NCI-H2227 (cell line): ENCODE data around the gene TBL1X.
"Not testable (repeated sequence)": the region's sequence is repeated elsewhere in the genome, so short reads cannot be mapped to it uniquely, and the experiment has no call there.

Source experiments
- DNase-seq: peaks from one replicate; lab custom pipeline; 2025; ENCODE audit not compliant: unreplicated experiment; lab: John Stamatoyannopoulos, UW

Gene TBL1X

DNA sequence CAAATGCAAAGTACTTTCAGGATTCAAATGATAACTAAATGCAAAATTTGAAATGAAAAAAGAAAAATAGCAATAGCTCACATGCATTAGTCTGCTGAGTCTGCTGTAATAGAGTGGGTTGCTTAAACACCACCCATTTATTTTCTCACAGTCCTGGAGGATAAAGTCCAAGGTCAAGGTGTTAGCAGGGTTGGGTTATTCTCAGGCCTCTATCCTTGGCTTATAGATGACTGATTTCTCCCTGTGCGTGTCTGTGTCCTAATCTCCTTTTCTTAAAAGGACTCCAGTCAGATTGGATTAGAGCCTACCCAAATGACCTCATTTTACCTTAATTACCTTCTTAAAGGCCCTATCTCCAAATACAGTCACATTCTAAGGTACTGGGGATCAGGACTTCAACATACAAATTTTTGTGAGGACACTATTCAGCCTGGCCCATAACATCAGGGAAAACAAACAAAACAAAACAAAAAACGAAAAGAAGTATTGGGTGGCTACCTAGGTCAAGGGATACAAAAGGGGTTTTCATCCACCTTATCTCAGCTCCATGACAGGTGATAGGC, 6.3 kb upstream of the TBL1X start:
- DNase-seq = no peak

DNA sequence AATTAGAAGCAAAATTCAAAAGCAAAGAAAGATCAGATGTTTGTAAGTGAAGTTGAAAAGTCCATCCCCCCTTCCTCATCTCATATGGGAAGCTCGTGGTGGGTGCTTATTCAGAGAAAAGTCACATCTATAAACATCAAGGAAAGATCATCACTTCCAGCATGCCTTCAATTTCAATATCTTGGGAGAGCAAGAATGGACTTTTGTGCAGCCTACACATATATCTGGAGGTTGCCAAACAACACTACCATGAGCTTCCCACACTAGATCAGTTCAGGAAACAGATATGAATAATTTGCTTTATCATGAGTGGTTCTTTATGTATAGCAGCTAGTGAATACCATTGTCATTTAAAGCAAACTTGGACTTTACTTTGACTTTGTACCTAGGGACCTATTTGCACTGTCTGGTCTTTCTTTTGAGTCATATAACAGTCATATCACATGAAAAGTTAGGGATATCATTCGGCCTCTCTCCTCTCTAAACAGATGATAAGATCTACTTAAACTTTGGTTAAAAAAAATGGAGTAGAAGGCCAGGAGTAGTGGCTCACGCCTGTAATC, 5.6 kb upstream of the TBL1X start:
- no peak for DNase-seq

DNA sequence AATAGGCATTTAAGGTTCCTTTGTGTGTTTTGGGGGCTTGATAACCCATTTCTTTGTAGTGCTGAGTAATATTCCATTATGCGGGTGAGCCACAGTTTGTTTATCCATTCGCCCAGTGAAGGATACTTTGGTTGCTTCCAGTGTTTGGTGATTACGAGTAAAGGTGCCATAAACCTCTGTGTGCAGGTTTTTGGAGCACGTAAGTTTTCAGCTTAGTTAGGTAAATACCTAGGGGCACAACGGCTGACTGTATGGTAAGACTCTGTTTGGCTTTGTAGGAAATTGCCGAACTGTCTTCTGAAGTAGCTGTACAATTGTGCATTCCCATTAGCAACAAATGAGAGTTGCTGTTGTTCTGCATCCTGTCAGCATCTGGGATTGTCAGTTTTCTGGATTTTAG, 3.8 kb upstream of the TBL1X start:
- DNase-seq = no peak

DNA sequence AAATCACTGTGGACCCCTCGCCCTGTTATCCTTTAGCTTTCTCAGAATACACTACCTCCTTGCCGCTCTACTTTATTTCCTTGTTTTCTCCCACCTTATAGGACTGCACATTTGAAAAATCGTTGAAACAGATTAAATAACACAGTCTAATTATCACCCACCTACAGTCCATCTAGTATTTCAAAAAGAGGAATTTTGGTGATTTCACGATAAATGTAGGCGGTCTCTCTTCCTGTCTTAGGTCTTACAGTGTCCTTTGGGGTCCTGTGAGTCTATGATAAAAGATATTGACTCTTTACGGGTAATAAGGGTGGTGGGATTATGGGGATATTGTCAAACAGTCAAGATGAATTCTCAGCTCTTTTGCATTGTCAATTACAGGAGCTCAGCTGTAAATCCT, 2.4 kb upstream of the TBL1X start:
- no peak for DNase-seq

DNA sequence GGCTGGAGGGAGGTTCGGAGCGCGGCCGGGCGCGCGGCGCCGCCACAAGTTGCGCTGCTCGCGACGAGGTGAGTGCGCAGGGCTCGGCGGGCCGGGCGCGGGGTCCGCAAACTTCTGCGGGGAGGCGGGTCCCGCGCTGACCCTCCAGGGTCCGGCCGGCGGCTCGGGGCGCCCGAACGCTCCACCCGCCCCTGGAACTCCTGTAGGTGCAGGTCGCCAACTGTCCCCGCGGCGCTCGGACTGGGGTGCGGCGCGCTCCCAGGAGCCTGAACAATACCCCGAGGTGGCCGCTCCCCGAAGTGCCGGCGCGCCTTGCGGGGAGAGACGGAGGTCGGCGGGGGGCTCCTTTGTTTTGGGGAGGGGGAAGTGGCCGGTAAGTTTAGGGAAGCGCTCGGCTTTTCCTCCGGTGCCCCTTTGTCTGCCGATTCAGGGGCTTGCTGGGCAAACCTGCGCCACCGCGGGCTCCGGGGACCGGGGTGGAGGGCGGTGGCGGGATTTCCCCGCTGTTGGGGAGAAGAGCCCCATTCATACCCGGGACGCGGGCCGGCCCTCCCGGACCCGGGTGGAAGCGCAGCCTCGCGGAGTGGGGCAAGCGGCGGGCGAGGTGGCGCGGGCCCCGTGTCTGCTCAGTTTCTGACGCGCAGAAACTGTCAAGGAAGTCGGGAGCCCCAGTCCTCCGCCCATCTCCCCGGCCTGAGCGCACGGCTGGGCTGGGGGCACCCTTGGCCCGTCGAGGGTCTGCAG, 694 bp downstream of the TBL1X start:
- DNase-seq = peak; percentile 48

DNA sequence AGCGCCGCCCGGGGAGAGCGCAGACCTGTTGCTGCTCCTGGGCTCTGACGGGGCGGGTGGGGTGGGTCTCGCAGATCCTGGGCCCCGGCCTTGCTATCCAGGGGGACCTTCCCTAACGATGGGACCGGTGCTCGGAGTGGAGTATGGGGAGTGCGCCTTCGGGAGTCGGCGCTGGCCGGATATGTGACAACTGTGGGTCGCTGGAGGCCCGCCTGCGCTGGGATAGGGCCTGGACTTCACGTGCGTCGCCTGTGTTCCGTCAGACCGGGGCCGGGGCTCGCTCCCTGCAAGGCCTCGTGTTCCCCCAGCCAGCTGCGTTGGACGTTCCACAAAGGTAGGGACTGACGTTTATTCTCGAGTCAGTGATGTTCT, 1.3 kb downstream of the TBL1X start:
- peak; percentile 48 for DNase-seq

DNA sequence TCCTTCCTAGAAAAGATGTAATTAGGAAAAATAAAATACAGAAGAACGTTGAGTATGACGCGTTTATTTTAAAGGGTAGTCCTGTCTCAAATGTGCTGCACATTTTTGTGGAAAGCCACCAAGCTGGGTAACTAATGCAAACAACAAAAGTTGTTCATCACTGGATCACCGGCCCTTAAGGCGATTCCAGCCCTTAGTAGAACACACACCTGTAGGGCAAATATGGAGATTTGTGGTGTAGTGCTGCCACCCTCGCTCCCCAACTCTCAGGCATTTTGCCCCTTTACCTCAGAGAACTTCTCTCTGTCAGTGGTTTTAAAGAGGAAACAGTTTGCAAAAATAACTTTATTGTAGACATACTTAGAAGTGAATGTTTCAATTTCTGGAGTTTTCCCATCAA, 1.9 kb downstream of the TBL1X start:
- no peak for DNase-seq

DNA sequence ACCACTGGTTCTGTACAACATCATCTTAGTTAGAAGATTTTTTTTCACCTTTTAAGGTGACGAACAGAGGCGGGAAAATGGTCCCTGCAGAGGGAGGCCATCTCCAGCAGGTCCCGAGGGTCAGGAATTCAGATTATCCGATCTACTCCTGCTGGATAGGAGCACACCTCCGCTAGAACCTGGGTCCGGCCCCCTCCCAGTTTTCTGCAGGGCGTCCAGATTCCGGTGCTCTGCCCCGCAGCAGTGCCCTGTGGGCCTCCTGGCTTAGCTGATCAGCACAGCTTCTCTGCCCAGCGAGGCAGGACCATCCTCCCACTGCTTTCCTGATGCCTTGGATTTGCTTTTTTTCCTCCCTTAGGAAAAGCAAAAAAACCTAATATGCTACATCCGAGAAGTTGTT, 2.3 kb downstream of the TBL1X start:
- no peak for DNase-seq

DNA sequence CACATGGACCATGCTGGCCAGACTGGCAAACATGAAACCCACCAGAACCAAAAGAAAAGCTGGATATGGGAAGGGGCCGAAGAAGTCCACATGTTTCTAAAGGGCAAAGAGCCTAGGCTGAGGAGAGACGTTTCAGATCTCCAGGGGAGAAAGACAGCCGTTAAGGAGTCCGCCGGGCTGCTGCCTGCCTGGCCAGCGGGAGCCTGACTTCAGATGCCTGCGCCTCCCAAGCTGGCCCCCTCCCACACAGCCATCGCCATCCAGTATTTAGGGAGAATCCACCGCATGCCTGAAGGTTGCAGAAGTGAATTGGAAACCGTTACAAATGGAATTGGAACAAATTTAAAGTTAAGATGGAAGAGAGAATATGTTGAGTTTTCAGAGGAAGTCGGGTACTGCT, 2.9 kb downstream of the TBL1X start:
- no peak for DNase-seq

DNA sequence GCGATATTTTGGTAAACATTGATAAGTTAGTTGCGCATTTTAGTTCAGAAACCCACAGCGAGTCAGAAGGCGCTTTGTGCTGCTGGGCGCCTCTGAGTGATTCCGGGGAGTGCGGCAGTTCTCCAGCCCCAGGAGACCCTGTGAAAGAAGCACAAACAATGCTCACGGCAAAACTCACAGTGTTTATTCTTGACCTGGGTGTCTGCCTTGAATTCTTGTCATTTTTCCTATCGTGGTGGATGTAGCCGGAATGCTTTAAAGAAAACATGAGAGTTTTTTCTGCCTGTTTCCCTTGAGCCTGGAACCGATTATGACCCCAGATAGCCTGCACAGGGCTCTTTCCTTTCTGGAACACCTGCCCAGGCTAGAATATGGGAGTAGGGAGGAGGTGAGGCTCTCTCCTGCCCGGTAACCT, 6.7 kb downstream of the TBL1X start:
- no peak for DNase-seq

DNA sequence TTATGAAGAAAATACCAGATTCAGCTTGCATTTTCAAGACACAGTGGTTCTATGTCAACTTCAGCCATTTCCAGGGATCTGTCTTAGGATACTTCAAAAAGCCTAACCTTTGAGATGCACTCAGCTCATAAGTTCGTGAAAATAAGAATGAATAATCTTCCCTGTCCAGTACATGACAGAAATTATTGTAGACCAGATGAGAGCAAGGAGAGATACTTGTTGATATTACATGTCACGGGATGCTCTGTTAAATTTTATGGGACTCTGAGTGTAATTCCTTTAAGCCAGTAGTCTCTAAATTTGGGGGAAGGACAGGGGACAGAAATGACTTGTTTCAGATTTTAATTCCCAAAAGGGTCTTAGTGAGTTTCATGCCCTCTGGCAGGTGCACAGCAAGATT, 8.8 kb downstream of the TBL1X start:
- no peak for DNase-seq

DNA sequence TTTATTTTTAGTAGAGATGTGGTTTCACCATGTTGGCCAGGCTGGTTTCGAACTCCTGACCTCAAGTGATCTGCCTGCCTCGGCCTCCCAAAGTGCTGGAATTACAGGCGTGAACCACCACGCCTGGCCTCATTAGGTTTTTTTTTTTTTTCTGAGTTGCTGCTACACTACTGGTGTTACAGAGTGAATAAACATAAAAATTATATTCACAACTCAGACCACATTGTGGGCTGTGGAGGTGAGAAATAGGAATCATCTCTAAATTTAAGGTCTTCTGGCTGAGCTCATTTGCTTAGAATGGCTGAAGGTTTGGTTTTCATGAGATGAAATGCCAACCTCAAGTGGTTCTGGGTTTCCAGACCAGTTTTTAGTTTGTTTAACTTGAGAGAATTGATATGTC, 10.6 kb downstream of the TBL1X start:
- DNase-seq = not testable (repeated sequence)

DNA sequence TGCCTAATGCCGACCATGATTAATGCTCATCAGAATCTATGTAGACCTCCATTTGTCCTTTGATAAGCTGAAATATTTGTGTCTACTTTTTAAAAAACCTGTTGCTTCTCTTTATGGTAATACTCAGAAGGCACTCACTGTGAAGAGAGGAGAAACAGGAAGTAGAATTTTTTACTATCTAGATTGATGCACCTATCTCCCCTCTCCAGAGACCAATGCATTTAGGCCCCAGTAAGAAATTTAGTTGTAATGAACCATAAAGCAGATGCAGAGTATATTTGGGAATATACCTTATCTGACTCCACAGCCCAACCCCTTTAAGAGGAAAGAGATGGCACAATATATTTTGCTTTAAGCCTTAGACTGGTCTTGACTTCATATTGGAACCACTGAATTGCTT, 11.1 kb downstream of the TBL1X start:
- DNase-seq = no peak

DNA sequence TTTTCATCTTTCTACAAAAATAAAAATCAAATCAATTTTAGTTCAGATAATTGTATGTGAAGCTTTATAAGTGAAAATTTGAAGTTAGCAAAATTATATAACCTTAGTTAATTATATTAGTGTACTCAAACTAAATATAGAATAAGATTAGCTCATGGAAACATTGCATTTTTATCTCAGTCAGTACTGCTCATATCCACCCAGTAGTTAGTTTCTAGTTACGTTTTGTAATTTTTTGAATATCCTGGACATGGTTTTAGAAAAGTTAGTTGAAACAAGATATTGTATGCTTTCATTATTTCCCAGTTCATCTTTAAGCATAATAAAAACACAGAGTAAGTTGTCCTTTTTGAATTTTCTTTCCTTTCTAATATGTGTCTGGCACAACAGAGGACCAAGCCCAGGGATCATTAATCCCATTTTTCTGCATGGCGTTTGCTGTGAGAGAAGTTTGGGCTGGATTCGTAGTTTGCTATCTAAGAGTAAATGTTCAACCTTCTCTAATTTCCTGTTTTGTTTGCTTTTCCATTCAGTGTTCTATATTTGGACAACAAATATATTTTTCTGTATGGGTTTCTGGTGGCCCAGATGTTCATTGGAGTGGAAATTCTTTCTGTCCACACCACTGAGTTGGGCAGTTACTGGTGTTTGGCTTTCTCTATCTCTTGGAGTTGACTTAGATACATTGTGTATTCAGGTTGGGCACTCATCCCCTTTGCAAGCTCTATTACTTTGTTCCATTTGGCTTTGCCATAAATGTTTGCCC, 12.1 kb downstream of the TBL1X start:
- DNase-seq = no peak

DNA sequence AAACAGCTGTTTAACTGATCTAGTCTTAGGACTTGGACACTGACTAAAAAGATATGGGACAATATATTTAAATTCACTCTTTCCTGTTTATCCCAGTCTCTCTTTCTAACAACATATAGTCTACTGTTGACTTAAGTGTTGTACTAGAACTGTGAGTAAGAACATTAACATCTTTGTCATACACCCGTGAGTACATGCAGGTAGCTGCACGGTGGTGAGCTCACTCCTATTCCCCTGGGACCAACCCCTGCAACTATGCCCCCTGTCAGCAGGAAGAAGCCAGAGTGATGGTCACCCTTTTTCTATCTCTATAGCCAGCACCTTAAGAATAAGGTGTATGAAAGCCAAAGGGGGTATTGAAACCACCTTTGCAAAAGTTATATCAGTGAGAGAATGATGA, 17.6 kb downstream of the TBL1X start:
- DNase-seq = no peak

DNA sequence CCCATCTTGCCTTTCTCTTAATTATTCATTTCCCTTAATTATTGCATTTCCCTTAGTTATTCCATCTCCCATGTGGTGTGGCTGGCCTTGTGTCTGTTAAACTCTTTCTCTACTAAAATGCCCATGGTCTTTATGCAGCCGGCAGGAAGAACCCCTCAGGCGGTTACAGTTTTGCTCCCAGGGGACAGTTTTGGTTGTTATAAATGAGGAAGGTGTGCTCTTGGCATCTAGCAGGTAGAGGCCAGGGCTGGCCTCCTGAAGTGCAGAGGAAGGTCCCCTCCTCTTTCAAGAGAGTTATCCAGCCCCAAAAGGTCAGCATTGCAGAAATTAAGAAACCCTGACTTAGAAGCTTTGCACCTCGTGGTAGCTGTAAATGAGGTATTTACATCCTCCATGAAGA, 18.0 kb downstream of the TBL1X start:
- DNase-seq = no peak

DNA sequence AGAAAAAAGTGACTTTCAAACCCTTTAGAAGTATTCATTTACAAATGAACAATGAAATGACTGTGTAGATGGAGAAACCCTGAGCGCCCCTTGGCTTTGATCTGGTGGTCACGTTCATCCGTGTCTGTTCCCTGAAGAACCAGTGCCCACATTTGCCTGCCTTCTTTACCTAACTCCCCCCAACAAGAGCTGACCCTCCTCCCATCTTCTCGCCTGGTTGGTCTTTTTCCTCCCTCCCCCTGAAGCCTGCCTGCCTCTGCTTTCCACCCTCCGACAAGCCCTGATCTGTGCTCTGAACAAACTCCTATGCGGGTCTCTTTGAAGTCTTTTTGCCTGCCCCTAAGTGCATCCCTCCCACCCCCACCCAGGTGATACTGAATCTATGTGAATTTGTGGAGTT, 18.5 kb downstream of the TBL1X start:
- DNase-seq = no peak

DNA sequence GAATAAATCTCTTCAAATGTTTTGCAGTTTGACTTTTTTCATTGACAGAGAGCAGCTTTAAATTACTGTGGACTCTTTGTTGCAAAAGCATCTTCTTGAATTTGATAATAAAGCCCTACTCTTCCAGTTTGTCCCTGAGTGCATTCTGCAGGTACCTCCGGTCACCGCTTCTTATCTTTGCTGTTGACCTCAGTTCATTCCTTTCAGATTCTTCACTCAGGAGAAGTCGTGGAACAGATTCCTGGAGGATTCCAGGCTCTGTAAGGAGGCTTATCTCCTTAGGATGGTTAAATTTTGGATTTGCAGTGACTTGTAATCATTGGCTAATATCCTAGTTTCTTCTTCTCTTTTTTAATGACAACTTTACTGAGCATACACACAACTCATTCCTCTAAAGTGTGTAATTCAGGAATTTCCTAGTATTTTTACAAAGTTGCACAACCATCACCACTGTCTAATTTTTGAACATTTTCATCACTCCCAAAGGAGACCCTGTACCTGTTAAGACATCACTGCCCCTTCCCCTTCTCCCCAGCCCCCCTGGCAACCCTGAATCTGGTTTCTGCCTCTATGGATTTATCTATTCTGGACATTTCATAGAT, 22.0 kb downstream of the TBL1X start:
- DNase-seq = no peak

DNA sequence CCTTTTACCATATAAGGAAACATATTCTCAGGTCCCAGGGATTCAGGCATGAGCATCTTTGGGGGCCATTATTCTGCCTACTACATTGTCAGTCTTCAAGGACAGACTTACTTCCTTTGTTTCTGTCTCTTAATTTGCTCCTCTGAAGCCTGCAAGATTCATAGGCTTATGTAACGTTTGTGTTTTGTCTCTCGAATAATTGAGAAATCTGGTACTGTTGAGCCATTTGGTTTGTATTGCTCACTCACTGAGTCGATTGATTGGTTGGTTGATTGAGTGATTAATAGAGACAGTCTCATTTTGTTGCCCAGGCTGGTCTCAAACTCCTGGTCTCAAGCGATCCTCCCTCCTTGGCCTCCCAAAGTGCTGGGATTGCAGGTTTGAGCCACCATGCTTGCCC, 23.7 kb downstream of the TBL1X start:
- DNase-seq = no peak

DNA sequence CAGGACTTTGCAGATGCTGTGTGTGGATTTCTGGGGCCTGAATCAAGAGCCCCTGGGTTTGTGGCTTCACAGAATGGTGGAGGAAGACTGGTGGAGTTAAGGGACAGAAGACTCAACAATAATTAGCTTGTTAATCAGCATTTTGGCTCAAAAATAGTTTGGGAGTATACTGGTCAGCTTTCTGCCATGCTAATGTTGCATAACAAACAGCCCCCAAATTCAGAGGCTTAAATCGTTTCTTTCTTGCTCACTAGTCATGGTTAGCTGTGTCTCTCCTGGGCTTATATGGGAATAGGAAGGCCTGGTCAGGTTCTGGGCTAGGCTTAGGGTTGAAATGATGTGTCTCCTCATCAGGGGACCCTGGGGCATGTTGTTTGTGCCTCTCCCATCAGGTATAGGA, 24.4 kb downstream of the TBL1X start:
- no peak for DNase-seq

DNA sequence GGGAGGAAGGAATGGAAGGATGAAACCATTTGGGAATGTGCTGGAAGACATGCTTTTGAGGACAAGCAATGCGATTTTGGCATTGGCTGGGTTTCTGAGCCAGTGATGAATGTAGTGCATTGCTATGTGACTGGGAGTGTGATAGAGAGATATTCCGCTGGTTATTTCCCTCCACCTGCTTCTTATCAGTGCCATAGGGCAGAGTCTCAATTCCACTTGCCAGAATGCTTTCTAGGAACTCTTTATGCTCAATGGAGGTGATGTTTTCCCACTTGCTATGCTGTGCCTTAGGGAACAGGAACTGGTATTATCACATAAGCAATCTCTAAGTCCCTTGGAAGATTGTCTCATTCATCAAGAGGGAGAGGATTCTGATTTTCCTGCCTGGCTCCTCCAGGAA, 28.0 kb downstream of the TBL1X start:
- DNase-seq = no peak

DNA sequence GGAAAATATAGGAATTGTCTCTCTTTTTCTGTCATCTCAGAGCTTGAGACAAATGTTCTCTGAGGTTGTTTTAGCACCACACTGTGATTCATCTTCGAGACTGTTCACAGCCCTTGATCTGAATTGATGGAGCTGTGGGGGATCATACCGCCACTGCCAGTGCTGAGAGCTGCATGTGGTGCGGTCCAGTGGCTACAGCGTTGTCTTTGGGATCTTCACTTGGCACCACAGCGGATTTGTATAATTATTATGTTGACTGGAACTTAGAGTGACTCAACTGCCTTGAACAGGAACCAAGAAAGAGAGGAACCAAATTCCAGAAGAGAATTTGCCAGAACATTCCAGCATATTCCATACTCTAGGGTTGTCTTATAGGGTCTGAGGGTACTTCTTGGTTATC, 29.1 kb downstream of the TBL1X start:
- no peak for DNase-seq
